Hindlimb muscle (tissue), 1 donor: ENCODE data around the gene ERAS. TPM values are rescaled to one million over a fixed set of nuclear protein-coding genes. Genes with fewer than 3 reads are reported as not detected.
"Not testable (repeated sequence)": the region's sequence is repeated elsewhere in the genome, so short reads cannot be mapped to it uniquely, and the experiment has no call there.

Experiments used
- DNase-seq: peaks from one replicate; pipeline ENCODE4 v3.0.0-alpha.2; 2013
- polyA plus RNA-seq: library from polyadenylated mRNA; unstranded; fragments of 120-200 nt; gene quantifications from one replicate; pipeline ENCODE4 v1.2.1, GENCODE V29; 2013; ENCODE audit not compliant: insufficient read length

The ERAS gene
- polyA plus RNA-seq, 1 donor = not detected

- DNase-seq = no peak
Observed at GRCh38 chrX:48798318-48798717, 28.0 kb upstream of the ERAS start.

DNA sequence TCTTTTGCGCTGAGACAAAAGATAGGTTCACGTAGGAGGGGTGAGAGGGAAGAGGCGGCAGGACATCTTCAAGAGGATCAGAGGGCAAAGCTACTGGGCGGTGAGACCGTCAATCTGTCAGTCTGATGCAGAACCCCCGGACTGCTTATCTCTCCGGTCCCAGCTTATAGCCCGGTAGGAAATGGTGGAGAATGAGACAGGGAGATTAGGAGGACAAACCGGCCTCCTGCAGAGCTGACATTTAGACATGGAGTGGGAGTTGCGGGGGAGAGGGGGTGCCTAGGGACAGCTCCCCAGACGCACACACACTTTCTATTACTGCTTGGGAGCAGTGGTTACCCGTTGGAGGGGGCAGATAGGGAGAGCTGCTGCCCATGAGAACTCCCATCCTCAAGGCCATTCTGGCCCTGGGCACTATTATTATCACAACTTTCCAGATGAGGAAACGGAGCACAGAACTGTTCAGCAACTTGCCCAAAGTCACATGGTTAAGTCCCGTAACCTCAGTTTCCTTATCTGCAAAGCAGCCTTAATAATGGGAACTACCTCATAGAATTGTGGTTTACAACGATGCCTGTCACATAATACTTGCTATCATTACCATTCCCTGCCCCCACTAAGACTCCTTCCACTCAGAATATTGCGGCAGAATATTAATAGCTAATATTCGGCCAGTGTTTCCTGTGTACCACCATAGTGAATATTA, 25.6 kb upstream of the ERAS start:
- no peak for DNase-seq

DNA sequence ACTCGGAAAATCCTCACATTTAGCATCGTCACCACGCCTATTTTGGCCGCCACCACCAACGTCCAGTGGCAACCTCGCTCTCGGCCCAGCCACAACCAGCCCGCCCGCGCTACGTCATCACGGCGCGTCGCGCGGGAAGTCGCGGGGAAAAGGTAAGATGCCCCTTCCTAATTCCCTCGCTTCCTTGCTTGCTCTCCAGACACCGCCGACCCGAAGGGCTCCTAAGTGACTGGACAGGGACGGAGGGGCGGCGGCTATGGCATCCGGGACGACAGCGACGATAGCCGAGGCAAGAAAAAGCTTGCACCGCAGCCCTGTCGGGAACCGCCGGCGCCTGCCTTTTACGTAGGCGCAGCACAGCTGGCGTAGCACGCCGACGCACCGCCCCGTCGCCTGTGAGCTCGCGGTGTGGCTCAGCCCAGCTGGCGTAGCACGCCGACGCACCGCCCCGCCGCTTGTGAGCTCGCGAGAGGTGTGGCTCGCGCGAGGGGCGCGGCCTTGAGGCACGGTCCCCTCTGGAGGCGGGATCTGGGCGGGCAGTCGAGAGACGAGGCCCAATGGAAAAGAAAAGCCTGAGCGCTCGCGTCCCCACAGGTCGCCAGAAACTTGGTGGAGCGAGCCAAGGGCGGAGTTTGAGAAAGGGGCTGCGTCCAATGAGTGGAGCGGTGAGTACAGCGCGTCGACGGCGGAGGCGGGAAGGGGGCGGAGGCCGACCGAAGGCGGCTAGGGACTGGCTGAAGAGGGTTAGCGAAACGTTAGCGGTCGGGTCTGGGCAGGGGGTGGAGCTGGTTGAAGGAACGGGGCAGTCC, 24.8 kb upstream of the ERAS start, which contains the start of gene HDAC6:
HDAC6 (plus strand) TSS at position 788 of the 809 bp plus-strand sequence. CDS start 626 bp downstream, outside the sequence.
- peak; percentile 97 for DNase-seq

DNA sequence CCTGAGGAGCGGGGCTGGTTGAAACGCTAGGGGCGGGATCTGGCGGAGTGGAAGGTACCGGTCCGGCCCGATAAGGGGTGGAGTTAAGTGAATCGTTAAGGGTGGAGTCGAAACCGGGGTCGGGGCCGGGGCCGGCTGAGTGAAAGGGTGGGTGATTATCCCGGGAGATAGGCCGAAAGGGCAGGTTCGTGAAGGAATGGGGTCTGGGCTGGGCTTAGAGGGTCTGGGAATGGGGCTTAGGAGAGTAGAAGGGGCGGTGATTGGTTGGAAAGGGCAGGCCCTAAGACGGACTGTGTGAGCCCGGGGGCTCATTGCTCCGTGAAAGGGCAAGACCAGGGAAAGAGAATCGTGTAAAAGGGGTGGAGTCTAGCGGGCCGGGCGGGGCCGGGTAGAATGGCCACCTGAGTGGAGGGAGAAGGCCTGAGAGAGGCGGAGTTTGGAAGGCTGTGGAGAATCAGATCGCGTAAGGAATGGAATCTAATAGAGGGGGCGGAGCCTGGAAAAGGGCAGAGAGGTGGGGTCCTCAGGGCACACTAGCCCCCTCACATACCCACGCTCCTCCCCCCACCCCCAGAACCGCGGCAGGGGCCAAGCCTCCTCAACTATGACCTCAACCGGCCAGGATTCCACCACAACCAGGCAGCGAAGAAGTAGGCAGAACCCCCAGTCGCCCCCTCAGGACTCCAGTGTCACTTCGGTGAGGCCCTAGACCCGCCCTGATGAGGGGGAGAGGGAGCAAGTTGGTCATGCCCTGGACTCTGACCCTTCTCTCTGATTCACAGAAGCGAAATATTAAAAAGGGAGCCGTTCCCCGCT, 24.0 kb upstream of the ERAS start:
- peak; percentile 82 for DNase-seq

DNA sequence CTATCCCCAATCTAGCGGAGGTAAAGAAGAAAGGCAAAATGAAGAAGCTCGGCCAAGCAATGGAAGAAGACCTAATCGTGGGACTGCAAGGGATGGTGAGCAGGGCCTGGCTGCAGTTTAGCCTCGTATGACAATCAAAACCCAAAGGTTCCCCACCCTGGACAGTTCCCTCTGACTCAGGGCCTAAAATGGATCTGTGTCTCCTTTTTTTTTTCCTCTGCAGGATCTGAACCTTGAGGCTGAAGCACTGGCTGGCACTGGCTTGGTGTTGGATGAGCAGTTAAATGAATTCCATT, 23.5 kb upstream of the ERAS start:
- no peak for DNase-seq

GRCh38 chrX:48806081-48806480, 20.2 kb upstream of the ERAS start:
- DNase-seq = no peak

DNA sequence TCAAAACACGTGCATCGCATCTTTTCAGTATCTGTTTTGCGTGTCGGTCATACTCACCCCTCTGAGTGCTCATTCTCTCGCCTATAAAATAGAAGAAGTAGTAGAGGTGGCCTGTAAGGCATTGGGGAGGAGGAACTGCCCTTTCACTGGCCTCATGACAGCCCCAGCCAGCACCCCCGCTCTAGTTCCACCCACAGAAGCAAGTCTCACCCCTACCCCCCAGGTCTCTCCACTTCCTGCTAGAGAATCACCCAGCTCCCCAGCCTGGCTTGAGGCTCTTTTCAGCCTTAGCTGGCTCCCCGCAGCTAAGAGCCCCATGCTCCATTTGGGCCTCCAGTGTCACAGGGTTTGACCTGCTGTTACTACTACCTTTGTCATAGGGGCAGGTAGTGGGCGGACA, 12.7 kb upstream of the ERAS start:
- no peak for DNase-seq

GRCh38 chrX:48814722-48815121, 11.6 kb upstream of the ERAS start:
- DNase-seq = no peak

GRCh38 chrX:48815266-48815665, 11.0 kb upstream of the ERAS start:
- no peak for DNase-seq

GRCh38 chrX:48816014-48816810, 10.1 kb upstream of the ERAS start:
- DNase-seq = no peak

DNA sequence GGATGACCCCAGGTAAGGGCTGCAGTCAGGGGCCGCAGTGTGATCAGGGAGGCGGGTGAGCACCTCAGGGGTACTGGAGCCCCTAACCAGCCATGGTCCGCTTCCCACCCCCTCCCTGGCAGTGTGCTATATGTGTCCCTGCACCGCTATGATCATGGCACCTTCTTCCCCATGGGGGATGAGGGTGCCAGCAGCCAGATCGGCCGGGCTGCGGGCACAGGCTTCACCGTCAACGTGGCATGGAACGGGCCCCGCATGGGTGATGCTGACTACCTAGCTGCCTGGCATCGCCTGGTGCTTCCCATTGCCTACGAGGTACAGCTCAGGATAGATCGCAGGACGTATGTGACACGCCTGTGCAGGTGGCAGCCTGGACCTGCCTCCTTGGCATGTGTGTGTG, 8.2 kb upstream of the ERAS start:
- no peak for DNase-seq

DNA sequence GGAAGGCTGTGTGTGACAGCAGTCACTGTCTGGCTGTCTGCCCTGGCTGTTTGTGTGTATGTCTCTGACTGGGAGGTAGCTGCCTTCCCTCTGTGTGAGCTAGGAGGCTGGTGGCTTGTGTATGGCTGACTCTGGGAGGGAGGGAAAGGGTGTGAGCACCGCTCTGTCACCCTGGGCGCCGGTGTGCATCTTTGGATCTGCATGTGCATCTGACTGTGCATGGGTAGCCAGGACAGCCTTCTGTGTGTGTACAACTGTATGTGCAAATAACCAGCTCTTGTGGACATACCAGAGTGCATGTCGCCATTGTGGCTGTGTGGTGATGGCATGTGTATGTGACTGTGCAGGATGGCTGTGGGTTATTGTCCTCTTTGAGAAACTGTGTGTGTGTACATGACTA, 7.4 kb upstream of the ERAS start:
- no peak for DNase-seq

DNA sequence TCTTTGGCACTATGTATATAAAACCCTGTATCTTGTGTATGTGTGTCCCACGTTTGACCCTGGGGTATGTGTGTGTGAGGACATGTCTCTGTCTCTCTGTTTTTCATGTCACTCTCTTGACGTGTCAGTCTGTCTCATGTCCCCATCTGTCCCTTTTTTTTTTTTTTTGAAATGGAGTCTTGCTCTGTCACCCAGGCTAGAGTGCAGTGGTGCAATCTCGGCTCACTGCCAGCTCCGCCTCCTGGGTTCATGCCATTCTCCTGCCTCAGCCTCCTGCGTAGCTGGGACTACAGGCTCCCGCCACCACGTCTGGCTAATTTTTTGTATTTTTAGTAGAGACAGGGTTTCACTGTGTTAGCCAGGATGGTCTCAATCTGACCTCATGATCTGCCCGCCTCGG, 6.9 kb upstream of the ERAS start:
- not testable (repeated sequence) for DNase-seq

GRCh38 chrX:48823053-48823452, 3.3 kb upstream of the ERAS start:
- no peak for DNase-seq

GRCh38 chrX:48824066-48824465, 2.2 kb upstream of the ERAS start:
- no peak for DNase-seq

DNA sequence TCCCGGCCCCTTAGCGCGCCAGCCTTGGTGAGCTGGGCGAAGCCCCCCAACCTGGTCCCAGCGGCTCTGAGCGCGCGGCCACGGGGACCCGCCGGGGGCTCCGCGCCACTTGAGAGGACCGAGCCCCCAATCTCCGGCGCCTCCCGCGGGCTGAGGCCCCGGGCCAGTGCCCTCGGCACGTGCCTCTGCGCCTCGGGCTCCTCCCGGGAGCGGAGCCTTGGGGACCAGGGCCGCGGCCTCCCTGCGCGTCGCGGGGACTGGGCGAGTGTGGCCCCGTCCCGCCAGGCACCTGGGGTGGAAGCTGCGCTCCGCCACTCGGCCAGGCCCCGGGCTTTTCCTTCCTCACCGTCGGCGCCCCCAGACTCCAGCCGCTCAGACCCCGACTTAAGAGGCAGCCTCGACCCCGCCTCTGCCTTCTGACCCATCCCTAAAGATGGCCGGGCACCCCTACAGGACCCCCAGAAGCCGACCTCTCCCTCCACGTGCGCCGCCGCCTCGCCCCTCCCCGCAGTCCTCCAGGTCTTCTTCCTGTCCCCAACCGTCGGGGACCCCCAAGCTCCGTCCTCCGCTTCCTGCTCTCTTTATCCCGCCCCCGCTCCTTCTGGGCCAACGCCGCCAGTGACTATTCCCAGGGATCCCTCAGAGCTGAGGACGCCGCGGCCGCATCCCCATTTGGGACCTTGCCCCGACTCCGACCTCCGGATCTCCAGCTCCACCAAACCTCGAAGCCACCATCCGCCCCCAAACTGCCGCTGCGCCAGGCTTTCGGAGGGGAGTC, 752 bp downstream of the ERAS start:
- no peak for DNase-seq

DNA sequence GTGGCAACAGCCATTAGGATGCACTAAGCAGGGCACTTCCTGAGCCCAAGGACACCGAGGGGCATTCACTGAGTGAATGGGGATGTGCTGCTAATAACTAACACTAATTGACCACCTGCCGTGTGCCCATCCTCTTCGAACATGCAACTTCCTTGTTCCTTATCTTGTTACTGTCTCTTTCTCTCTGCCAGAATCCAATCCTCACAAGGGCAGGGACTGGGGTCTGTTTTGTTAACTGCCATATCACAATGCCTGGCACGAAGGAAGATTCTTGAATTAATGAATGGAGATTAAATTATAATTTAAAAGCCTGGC, 1.3 kb downstream of the ERAS start:
- no peak for DNase-seq

GRCh38 chrX:48829016-48829735, 2.9 kb downstream of the ERAS start:
- DNase-seq = no peak

DNA sequence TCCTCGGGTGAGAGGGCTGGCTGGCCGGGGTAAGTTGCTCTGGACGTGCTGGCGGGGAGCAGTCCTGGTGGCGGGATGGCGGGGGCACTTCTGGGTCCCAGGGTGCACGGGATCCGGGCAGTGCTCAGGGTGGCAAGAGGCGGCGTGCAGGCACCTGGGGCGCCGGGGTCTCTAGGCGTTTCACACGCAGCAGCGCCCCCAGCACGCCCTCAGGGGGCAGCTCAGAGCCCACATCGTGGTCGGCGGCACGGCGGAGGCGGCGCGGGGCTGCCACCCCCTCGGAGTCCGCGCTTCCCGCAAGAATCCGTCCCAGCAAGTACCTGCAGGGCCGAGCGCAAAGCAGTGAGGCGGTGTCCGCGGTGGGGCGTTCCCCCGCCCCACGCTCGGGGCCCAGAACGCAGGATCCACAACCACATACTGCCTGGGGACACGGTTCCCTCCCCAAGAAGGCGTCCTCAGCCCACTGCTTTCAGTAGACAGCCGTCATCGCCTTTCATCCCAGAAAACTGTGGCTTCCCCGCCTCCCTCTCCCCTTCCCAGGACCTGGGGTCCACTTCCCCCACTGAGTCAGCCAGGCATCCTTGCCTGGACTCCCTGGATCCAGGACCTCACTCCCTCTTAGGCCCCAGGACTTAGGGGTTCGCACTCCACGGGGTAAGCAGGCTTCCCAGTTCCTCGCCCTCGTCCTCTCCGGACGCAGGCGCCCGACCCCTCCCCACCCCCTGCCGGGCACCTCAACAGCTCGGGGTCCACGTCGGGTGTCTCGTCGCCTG, 5.0 kb downstream of the ERAS start:
- DNase-seq = no peak

DNA sequence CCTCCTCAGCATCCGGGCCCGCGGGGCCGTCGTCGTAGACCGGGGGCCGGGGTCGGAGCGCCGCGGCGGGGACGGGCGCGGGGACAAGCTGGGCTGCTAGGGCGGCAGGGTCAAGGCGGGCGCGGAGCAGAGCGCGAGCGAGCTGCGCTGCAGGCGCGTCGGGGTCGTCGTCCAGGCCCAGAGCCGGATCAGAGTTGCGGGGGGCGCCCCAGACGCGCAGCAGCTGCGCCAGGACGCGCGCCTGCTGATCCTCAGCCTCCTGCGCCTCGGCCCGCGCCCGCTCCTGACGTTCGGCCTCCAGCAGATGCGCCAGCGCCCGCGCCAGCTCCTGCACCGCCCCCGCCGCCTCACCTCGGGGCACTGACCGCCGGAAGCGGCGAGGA, 5.6 kb downstream of the ERAS start:
- no peak for DNase-seq
